Measurements from ENCODE around the gene IGFALS. TPM values are rescaled to one million over a fixed set of nuclear protein-coding genes. Genes with fewer than 3 reads are reported as not detected.

IGFALS gene
- total RNA-seq, 4 donors from 2014 or later, result 0.27 to 10.8 (median 0.48) TPM; not detected in 1

- 8% methylated on average over 39 of the region's 81 CpGs; no CpG with 5 or more reads in 1 of the 2 donors for WGBS, 2 donors (ENCODE audit: low coverage in 1 of 2)
- TF ChIP-seq POLR2A (IDR thresholded peaks at IDR 0.05) (peak; percentile 58), CTCF (IDR thresholded peaks at IDR 0.05) (no peak), POLR2AphosphoS5 (IDR thresholded peaks at IDR 0.05) (peak; percentile 29 to 76 (median 65)), EP300 (IDR thresholded peaks at IDR 0.05; ENCODE audit: low read depth) (no peak)
- intact Hi-C loops (cut with DNase I; ENCODE audit: low total_unique reads), result no loop called here
- Histone ChIP-seq H3K36me3 (peaks cover 0 to 7% (median 0%) of the 10 kb centered on the region in 4 donors), H3K9me3 (no peaks in the 10 kb centered on the region), H3K4me3 (peak overlapping the region; percentile 70 to 94 (median 86)), H3K4me1 (peaks cover 16 to 42% (median 32%) of the 10 kb centered on the region in 4 donors), H3K27ac (peak overlapping the region; percentile 95 to 97 (median 96)), H3K27me3 (no peaks in the 10 kb centered on the region)
- in situ Hi-C loops (cut with MboI; ENCODE audit: low pct_ligation_motif_present in 1 of 4, low pct_unique_long_range_greater_than_20kb in 1 of 4, low sequenced_read_pairs in 3 of 4), result no loop called here
- peak; percentile 75 for DNase-seq
Measured at GRCh38 chr16:1770328-1771187, 22.9 kb downstream of the IGFALS start.

GRCh38 chr16:1769402-1770300 is 23.9 kb downstream of the IGFALS start:
- Histone ChIP-seq H3K9me3 (no peaks in the 10 kb centered on the region), H3K36me3 (peaks cover 0 to 7% (median 0%) of the 10 kb centered on the region in 4 donors), H3K4me3 (peak overlapping the region in 2 of 4 donors; percentile 91 to 94), H3K4me1 (peaks cover 14 to 40% (median 30%) of the 10 kb centered on the region in 4 donors), H3K27ac (peak overlapping the region; percentile 95 to 97 (median 96)), H3K27me3 (no peaks in the 10 kb centered on the region)
- intact Hi-C loops (cut with DNase I; ENCODE audit: low total_unique reads), result no loop called here
- WGBS, 2 donors (ENCODE audit: low coverage in 1 of 2), result 50 to 71% methylated on average over 2 to 22 of the region's 27 CpGs
- in situ Hi-C loops (cut with MboI; ENCODE audit: low pct_ligation_motif_present in 1 of 4, low pct_unique_long_range_greater_than_20kb in 1 of 4, low sequenced_read_pairs in 3 of 4), result no loop called here
- TF ChIP-seq POLR2AphosphoS5 (IDR thresholded peaks at IDR 0.05) (no peak), CTCF (IDR thresholded peaks at IDR 0.05) (no peak), POLR2A (IDR thresholded peaks at IDR 0.05) (no peak), EP300 (IDR thresholded peaks at IDR 0.05; ENCODE audit: low read depth) (no peak)
- DNase-seq, result no peak

- in situ Hi-C loops (cut with MboI; ENCODE audit: low pct_ligation_motif_present in 1 of 4, low pct_unique_long_range_greater_than_20kb in 1 of 4, low sequenced_read_pairs in 3 of 4) (no loop called here), intact Hi-C loops (cut with DNase I; ENCODE audit: low total_unique reads) (no loop called here)
- no peak for DNase-seq
- Histone ChIP-seq H3K4me3 (no peak overlapping the region), H3K36me3 (peaks cover 0 to 7% (median 0%) of the 10 kb centered on the region in 4 donors), H3K27ac (peak overlapping the region in 1 of 4 donors; percentile 95), H3K4me1 (peaks cover 6 to 32% (median 22%) of the 10 kb centered on the region in 4 donors), H3K9me3 (no peaks in the 10 kb centered on the region), H3K27me3 (no peaks in the 10 kb centered on the region)
- 82% methylated on average over 24 of the region's 26 CpGs; no CpG with 5 or more reads in 1 of the 2 donors for WGBS, 2 donors (ENCODE audit: low coverage in 1 of 2)
- TF ChIP-seq CTCF (IDR thresholded peaks at IDR 0.05) (no peak), EP300 (IDR thresholded peaks at IDR 0.05; ENCODE audit: low read depth) (no peak), POLR2A (IDR thresholded peaks at IDR 0.05) (no peak), POLR2AphosphoS5 (IDR thresholded peaks at IDR 0.05) (no peak)
Measured at GRCh38 chr16:1768767-1769401, 24.6 kb downstream of the IGFALS start.

Data from transverse colon (tissue), 4 donors.